Sigmoid colon (tissue), 7 donors: Measurements from ENCODE around the gene VPS13A. TPM values are rescaled to one million over a fixed set of nuclear protein-coding genes. Genes with fewer than 3 reads are reported as not detected.
"Not testable (repeated sequence)": the region's sequence is repeated elsewhere in the genome, so short reads cannot be mapped to it uniquely, and the experiment has no call there.

Source experiments
- DNase-seq: peaks from one replicate; pipeline ENCODE4 v3.0.0-alpha.2; 2019
- H3K27ac ChIP-seq, 4 donors: fragments of 200-600 bp; sonication (generic); one replicate each; pipeline ENCODE4 v1.5.1; 2016 to 2019; ENCODE audit warnings: mild to moderate bottlenecking in 1 of 4
- H3K27me3 ChIP-seq, 3 donors: fragments of 200-600 bp; sonication (generic); one replicate each; pipeline ENCODE4 v1.5.1; 2019; ENCODE audit warnings: mild to moderate bottlenecking in 1 of 3
- H3K36me3 ChIP-seq, 4 donors: fragments of 200-600 bp; sonication (generic); one replicate each; pipeline ENCODE4 v1.5.1; 2016 to 2019
- H3K4me1 ChIP-seq, 4 donors: fragments of 200-600 bp; sonication (generic); one replicate each; pipeline ENCODE4 v1.5.1; 2017 to 2019
- H3K4me3 ChIP-seq, 4 donors: fragments of 200-600 bp; sonication (generic); one replicate each; pipeline ENCODE4 v1.5.1; 2017 to 2019; ENCODE audit warnings: mild to moderate bottlenecking in 2 of 4, moderate library complexity in 1 of 4
- H3K9me3 ChIP-seq, 4 donors: fragments of 200-600 bp in 3 of 4; sonication (generic) in 3 of 4; one replicate each; pipeline versions ENCODE4 v1.5.1 to v1.6.1; 2013 to 2019
- CTCF ChIP-seq, 4 experiments: fragments of 450-650 bp in 3 of 4; fragments of 200-600 bp in 1 of 4; IDR thresholded peaks; one replicate each; pipeline ENCODE4 v1.5.1; 2016 to 2019; ENCODE audit warnings: antibody characterized with exemption in 4 of 4, mild to moderate bottlenecking in 3 of 4, moderate library complexity in 2 of 4
- EP300 ChIP-seq, 4 donors: sonication (generic); formaldehyde crosslinking; IDR thresholded peaks; one replicate each; pipeline ENCODE4 v1.6.1; 2017; ENCODE audit warnings: antibody characterized with exemption in 4 of 4
- POLR2A ChIP-seq, 2 donors: fragments of 450-650 bp; IDR thresholded peaks; one replicate each; pipeline ENCODE4 v1.6.1; 2016; ENCODE audit warnings: antibody characterized with exemption in 2 of 2, mild to moderate bottlenecking in 2 of 2, moderate library complexity in 2 of 2
- POLR2AphosphoS5 ChIP-seq, 4 donors: sonication (generic); formaldehyde crosslinking; IDR thresholded peaks; one replicate each; pipeline ENCODE4 v1.6.1; 2017; ENCODE audit warnings: antibody characterized with exemption in 4 of 4
- WGBS, 2 donors: extraction: QIAGEN DNeasy Blood & Tissue Kit; methylation state at CpG; one replicate each; pipeline ENCODE4 v1.1.7; 2013; 5-methylcytosine and 5-hydroxymethylcytosine counted together
- intact Hi-C: fragments of 100-400 bp; cut with DNase I; formaldehyde crosslinking; loops from one replicate; pipeline ENCODE4 v1.15.1; 2023
- polyA plus RNA-seq, 3 donors: library from polyadenylated mRNA; stranded (reverse); fragments of 200-250 nt; gene quantifications; one replicate each; pipeline ENCODE4 v1.2.3, GENCODE V29; 2013
- total RNA-seq, 4 donors: library from RNA; depleted of rRNA; stranded (reverse); fragments of >200 nt; gene quantifications; one replicate each; pipeline ENCODE4 v1.1.0, GENCODE V29; 2016
- donor health status: healthy with polysubstance abuse.
- donor health status: Bipolar disorder and iron deficiency.
- donor health status: healthy.

VPS13A gene
- total and polyA plus RNA-seq, 7 donors: 3.2 to 71.5 (median 32.6) TPM

- Histone ChIP-seq H3K27ac (no peak overlapping the region), H3K9me3 (no peaks in the 10 kb centered on the region), H3K27me3 (no peaks in the 10 kb centered on the region), H3K4me3 (no peak overlapping the region), H3K36me3 (no peaks in the 10 kb centered on the region), H3K4me1 (no peaks in the 10 kb centered on the region)
- intact Hi-C loops: no loop called here
- DNase-seq: no peak
- WGBS, 2 donors: 81 to 84% methylated on average over 3 of the region's 3 CpGs
- no peak for TF ChIP-seq CTCF (IDR thresholded peaks at IDR 0.05)
- no peak for TF ChIP-seq POLR2AphosphoS5 (IDR thresholded peaks at IDR 0.05)
- TF ChIP-seq EP300 (IDR thresholded peaks at IDR 0.05): no peak
- no peak for TF ChIP-seq POLR2A (IDR thresholded peaks at IDR 0.05)
Observed at GRCh38 chr9:77435688-77436087, 258.4 kb downstream of the VPS13A start.

- intact Hi-C loops: no loop called here
Observed at GRCh38 chr9:77438653-77439052, 261.3 kb downstream of the VPS13A start.

GRCh38 chr9:77440057-77440456 lies 262.7 kb downstream of the VPS13A start:
- no peak for TF ChIP-seq POLR2AphosphoS5 (IDR thresholded peaks at IDR 0.05)
- no peak for TF ChIP-seq CTCF (IDR thresholded peaks at IDR 0.05)
- no peak for TF ChIP-seq EP300 (IDR thresholded peaks at IDR 0.05)
- no peak for TF ChIP-seq POLR2A (IDR thresholded peaks at IDR 0.05)
- Histone ChIP-seq H3K27ac (no peak overlapping the region), H3K4me1 (no peaks in the 10 kb centered on the region), H3K36me3 (no peaks in the 10 kb centered on the region), H3K27me3 (no peaks in the 10 kb centered on the region), H3K9me3 (no peaks in the 10 kb centered on the region), H3K4me3 (no peak overlapping the region)
- WGBS, 2 donors: 79 to 85% methylated on average over 10 of the region's 10 CpGs
- DNase-seq: no peak
- intact Hi-C loops: no loop called here

More at GRCh38 chr9:77438653-77439052, 261.3 kb downstream of the VPS13A start:
- no peak overlapping the region for H3K4me3 ChIP-seq
- H3K27me3 ChIP-seq: no peaks in the 10 kb centered on the region
- no peak overlapping the region for H3K27ac ChIP-seq
- no peak for DNase-seq
- no peaks in the 10 kb centered on the region for H3K4me1 ChIP-seq
- WGBS, 2 donors: 70 to 81% methylated on average over 3 of the region's 3 CpGs
- H3K9me3 ChIP-seq: no peaks in the 10 kb centered on the region
- no peak for TF ChIP-seq EP300 (IDR thresholded peaks at IDR 0.05)
- no peak for TF ChIP-seq POLR2A (IDR thresholded peaks at IDR 0.05)
- no peak for TF ChIP-seq POLR2AphosphoS5 (IDR thresholded peaks at IDR 0.05)
- no peak for TF ChIP-seq CTCF (IDR thresholded peaks at IDR 0.05)
- no peaks in the 10 kb centered on the region for H3K36me3 ChIP-seq

GRCh38 chr9:77441124-77441523 lies 263.8 kb downstream of the VPS13A start:
- H3K4me3 ChIP-seq, DNase-seq, H3K27me3 ChIP-seq, H3K27ac ChIP-seq, H3K4me1 ChIP-seq, intact Hi-C loops, H3K36me3 ChIP-seq, H3K9me3 ChIP-seq: not testable (repeated sequence)
- 75 to 87% methylated on average over 7 of the region's 7 CpGs for WGBS, 2 donors

- Histone ChIP-seq H3K27me3 (no peaks in the 10 kb centered on the region), H3K4me3 (no peak overlapping the region), H3K27ac (no peak overlapping the region), H3K9me3 (no peaks in the 10 kb centered on the region), H3K4me1 (no peaks in the 10 kb centered on the region), H3K36me3 (no peaks in the 10 kb centered on the region)
- 76 to 77% methylated on average over 1 of the region's 1 CpG for whole genome bisulfite sequencing, 2 donors
- intact Hi-C loops: no loop called here
- no peak for DNase-seq
- no peak for TF ChIP-seq CTCF (IDR thresholded peaks at IDR 0.05)
- TF ChIP-seq POLR2A (IDR thresholded peaks at IDR 0.05): no peak
- TF ChIP-seq EP300 (IDR thresholded peaks at IDR 0.05): no peak
- no peak for TF ChIP-seq POLR2AphosphoS5 (IDR thresholded peaks at IDR 0.05)
Observed at GRCh38 chr9:77442436-77442835, 265.1 kb downstream of the VPS13A start.
